Mucosa of descending colon (tissue), 3 donors: ENCODE data around the gene SPSB4. TPM values are rescaled to one million over a fixed set of nuclear protein-coding genes. Genes with fewer than 3 reads are reported as not detected.

Experiments
- ATAC-seq: fragments of 200-7000 bp; cut with Tn5 transposase; one replicate; pipeline ENCODE4 v1.9.1; 2020; ENCODE audit warnings: mild to moderate bottlenecking, moderate library complexity
- DNase-seq, 3 donors: peaks; one replicate each; pipeline ENCODE4 v3.0.0-alpha.2; 2020
- H3K36me3 ChIP-seq: fragments of 200-600 bp; one replicate; pipeline ENCODE4 v1.8.0; 2021; ENCODE audit warnings: low read depth, mild to moderate bottlenecking
- H3K4me1 ChIP-seq: fragments of 200-600 bp; one replicate; pipeline ENCODE4 v1.8.0; 2021; ENCODE audit warnings: low read depth, mild to moderate bottlenecking
- H3K4me3 ChIP-seq: fragments of 200-600 bp; one replicate; pipeline ENCODE4 v1.8.0; 2021; ENCODE audit warnings: mild to moderate bottlenecking
- H3K9me3 ChIP-seq: fragments of 200-600 bp; one replicate; pipeline ENCODE4 v1.8.0; 2021; ENCODE audit warnings: mild to moderate bottlenecking
- CTCF ChIP-seq: fragments of 200-600 bp; IDR thresholded peaks from one replicate; pipeline ENCODE4 v1.8.0; 2022; ENCODE audit warnings: antibody characterized with exemption, mild to moderate bottlenecking
- intact Hi-C, 2 donors: fragments of 100-400 bp; cut with DNase I in 1 of 2; cut with micrococcal nuclease in 1 of 2; formaldehyde crosslinking; loops; one replicate each; pipeline versions ENCODE4 v1.11.0 to v1.11.1; 2022; cut with DNase I, micrococcal nuclease
- total RNA-seq, 3 donors: library from RNA; stranded (reverse); fragmentation: NEBNext Ultra II Directional in 2 of 3; extraction: Animal tissue kit (Norgen Biotek cat#: 25700) in 2 of 3; gene quantifications; one replicate each; pipeline versions ENCODE4 v1.2.1 to v1.2.4, GENCODE V29; 2021 to 2023
- donor health status: DM: no; HTN: no; CAD: no; lungs with moderate emphysema.
- donor health status: DM: no; HTN: no; CAD: no.
- donor health status: DM: no; HTN: yes; CAD: no.

Gene SPSB4
- total RNA-seq, 3 donors from 2014 or later: 0.10 to 0.85 (median 0.17) TPM

- DNase-seq: no peak
- TF ChIP-seq CTCF: no peak
- no peaks in the 10 kb centered on the region for H3K36me3 ChIP-seq
- intact Hi-C loops: loop anchor here in 1 of 2 donors (10.0 kb wide), 2 partner anchors 176 to 206 kb away; no protein-coding TSS in a partner anchor
- H3K4me1 ChIP-seq: no peaks in the 10 kb centered on the region
- H3K4me3 ChIP-seq: no peak overlapping the region
- no peak for ATAC-seq
- no peaks in the 10 kb centered on the region for H3K9me3 ChIP-seq
Observed at GRCh38 chr3:141100531-141101320, 49.6 kb downstream of the SPSB4 start.

- intact Hi-C loops: loop anchor here in 1 of 2 donors (10.0 kb wide), 2 partner anchors 178 to 208 kb away; no protein-coding TSS in a partner anchor
- no peak overlapping the region for H3K4me3 ChIP-seq
- no peaks in the 10 kb centered on the region for H3K36me3 ChIP-seq
- DNase-seq (no peak), ATAC-seq (no peak)
- H3K9me3 ChIP-seq: no peaks in the 10 kb centered on the region
- TF ChIP-seq CTCF: no peak
- H3K4me1 ChIP-seq: no peaks in the 10 kb centered on the region
Observed at GRCh38 chr3:141102372-141102771, 51.2 kb downstream of the SPSB4 start.

GRCh38 chr3:141103067-141103466 lies 51.9 kb downstream of the SPSB4 start:
- intact Hi-C loops: loop anchor here in 1 of 2 donors (10.0 kb wide), 2 partner anchors 178 to 208 kb away; no protein-coding TSS in a partner anchor
- TF ChIP-seq CTCF: no peak
- H3K4me3 ChIP-seq: no peak overlapping the region

GRCh38 chr3:141103503-141103902 lies 52.4 kb downstream of the SPSB4 start:
- DNase-seq (no peak), ATAC-seq (no peak)
- TF ChIP-seq CTCF: no peak
- H3K9me3 ChIP-seq: no peaks in the 10 kb centered on the region
- intact Hi-C loops: loop anchor here in 1 of 2 donors (10.0 kb wide), 2 partner anchors 179 to 209 kb away; no protein-coding TSS in a partner anchor
- no peak overlapping the region for H3K4me3 ChIP-seq
- no peaks in the 10 kb centered on the region for H3K36me3 ChIP-seq
- no peaks in the 10 kb centered on the region for H3K4me1 ChIP-seq

More at GRCh38 chr3:141103067-141103466, 51.9 kb downstream of the SPSB4 start:
- no peak for DNase-seq
- ATAC-seq: no peak
- Histone ChIP-seq H3K9me3 (no peaks in the 10 kb centered on the region), H3K4me1 (no peaks in the 10 kb centered on the region), H3K36me3 (no peaks in the 10 kb centered on the region)

- intact Hi-C loops: loop anchor here in 1 of 2 donors (10.0 kb wide), 2 partner anchors 179 to 209 kb away; no protein-coding TSS in a partner anchor
- no peak overlapping the region for H3K4me3 ChIP-seq
- no peaks in the 10 kb centered on the region for H3K36me3 ChIP-seq
- no peaks in the 10 kb centered on the region for H3K4me1 ChIP-seq
- ATAC-seq (no peak), DNase-seq (no peak)
- no peak for TF ChIP-seq CTCF
- no peaks in the 10 kb centered on the region for H3K9me3 ChIP-seq
Observed at GRCh38 chr3:141104151-141104821, 53.1 kb downstream of the SPSB4 start.
